ENCODE measurements around the gene SZT2.
"Not testable (repeated sequence)": the region's sequence is repeated elsewhere in the genome, so short reads cannot be mapped to it uniquely, and the experiment has no call there.

Gene SZT2

DNA sequence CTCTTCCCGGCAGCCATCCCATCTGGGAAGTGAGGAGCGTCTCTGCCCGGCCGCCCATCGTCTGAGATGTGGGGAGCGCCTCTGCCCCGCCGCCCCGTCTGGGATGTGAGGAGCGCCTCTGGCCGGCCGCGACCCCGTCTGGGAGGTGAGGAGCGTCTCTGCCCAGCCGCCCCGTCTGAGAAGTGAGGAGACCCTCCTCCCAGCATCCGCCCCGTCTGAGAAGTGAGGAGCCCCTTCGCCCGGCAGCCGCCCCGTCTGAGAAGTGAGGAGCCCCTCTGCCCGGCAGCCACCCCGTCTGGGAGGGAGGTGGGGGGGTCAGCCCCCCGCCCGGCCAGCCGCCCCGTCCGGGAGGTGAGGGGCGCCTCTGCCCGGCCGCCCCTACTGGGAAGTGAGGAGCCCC is 112.1 kb downstream of the SZT2 start:
- not testable (repeated sequence) for DNase-seq

DNA sequence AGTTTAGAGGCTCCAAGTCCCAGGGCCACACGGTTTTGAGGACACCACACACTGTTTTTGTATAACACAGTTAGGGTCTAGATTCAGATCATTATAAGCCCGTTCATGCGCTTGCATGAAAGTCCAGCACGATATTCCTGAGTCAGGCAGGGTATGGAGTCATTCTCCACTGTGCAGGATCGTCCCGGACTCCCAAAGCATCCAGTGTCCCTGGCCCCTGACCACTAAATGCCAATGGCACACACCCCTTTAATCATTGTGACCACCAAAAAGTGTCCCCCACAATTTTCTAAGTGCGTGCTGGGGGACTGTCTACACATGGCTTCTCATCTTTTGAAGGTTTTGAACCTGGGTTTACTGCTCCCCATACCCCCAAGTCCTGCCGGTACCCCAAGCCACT is 113.8 kb downstream of the SZT2 start:
- DNase-seq: no peak

Data from activated naive CD4-positive, alpha-beta T cell (primary cell).